ENCODE data around the gene PRR35.

The PRR35 gene

DNA sequence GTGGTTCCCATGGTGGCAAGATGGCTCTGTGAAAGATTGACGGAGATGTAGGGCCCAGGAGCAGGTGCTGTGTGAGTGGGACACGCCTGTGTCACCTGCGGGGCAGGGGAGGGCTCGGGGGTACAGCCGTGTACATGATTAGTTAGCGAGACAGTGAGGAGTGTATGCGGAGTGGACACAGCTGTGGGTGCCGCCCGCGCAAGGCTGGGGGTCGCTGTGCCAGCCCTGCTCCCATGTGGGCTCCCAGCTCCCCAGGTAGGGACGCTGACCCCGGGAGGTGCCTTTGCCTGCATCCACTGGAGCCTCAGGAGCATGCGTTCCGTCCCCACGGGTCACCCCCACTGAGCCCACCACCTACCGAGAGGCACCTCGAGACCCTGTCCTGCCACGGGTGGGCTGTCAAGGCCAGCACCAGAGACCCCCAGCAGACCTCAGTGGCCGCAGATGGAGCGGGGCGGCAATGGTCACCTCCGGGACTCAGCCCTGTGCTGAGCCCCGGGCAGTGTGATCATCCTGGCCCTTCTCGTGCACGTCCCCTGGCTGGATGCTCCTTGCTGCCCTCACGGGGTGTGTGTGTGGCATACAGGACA is 25.2 kb upstream of the PRR35 start:
- no peak for DNase-seq (ENCODE audit: low read depth)
- H3K4me3 ChIP-seq (replicated peaks; ENCODE audit: low read depth, low read length): no peak overlapping the region
- TF ChIP-seq, protein P1, sequence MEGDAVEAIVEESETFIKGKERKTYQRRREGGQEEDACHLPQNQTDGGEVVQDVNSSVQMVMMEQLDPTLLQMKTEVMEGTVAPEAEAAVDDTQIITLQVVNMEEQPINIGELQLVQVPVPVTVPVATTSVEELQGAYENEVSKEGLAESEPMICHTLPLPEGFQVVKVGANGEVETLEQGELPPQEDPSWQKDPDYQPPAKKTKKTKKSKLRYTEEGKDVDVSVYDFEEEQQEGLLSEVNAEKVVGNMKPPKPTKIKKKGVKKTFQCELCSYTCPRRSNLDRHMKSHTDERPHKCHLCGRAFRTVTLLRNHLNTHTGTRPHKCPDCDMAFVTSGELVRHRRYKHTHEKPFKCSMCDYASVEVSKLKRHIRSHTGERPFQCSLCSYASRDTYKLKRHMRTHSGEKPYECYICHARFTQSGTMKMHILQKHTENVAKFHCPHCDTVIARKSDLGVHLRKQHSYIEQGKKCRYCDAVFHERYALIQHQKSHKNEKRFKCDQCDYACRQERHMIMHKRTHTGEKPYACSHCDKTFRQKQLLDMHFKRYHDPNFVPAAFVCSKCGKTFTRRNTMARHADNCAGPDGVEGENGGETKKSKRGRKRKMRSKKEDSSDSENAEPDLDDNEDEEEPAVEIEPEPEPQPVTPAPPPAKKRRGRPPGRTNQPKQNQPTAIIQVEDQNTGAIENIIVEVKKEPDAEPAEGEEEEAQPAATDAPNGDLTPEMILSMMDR (IDR thresholded peaks at IDR 0.05; ENCODE audit: low read length, missing control alignments): no peak

DNA sequence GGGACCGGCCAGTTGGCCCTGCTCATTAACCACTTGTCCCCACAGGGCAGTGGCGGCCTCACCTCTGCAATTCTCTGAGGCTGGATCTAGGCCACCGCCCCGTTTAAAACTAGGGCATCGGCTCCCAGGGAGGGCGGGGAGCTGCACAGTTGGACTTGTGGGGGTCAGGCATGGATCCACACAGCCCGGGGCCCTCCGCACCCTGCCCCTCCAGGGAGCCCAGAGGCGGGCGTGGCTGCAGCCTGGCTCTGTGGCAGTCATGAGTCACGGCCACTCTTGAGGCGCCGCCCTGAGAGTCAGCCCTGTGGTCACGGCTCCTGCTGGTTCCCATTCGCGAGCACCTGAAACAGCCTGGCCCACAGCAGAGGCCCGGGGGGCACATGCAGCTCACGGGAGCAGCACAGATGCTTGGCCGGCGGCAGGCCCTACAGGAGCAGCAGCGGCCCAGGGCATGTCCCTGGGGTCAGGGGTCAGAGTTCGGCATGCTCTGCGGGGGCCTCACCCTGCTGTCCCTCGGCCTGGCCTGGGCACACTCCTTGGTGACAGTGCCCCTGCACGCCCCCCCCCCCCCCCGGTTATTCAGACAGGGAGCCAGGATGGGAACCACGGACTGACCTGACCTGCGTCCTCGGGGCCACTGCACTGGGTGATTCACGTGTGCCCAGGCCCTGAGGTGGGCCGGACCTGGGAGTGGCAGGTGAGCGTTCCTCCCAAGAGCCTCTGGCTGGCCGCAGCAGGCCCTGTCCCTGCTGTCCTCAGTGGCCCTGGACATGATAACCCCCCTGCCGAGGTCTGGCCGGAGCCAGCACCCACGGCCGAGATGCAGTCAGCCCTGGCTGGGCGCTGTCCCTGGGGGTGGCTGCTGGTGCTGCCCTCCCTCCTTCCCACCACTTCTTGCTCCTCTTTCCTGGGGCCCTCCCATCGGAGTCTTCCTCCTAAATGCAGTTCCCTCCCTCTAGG is 24.5 kb upstream of the PRR35 start:
- no peak overlapping the region for H3K4me3 ChIP-seq (replicated peaks; ENCODE audit: low read depth, low read length)
- TF ChIP-seq, protein P1 (IDR thresholded peaks at IDR 0.05; ENCODE audit: low read length, missing control alignments): no peak
- peak; percentile 24 for DNase-seq (ENCODE audit: low read depth)

DNA sequence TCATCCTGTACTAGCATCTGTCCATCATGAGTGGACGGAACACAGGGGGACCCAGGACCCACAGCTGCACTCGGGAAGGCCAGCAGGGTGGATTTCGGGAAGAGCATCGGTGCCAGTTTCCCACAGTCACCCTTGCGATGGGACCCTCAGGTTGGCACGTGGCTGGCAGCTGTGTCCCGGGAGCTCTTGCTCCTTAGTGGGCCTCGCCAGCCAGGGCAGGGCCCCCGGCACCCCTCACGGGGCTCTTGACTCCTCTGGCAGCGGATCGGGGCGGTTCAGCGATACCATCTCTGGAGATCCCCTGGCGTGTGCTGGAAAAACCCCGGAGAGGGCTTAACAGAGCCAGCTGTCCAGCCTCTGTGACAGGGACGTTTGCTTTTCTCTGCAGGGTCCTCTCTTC is 23.4 kb upstream of the PRR35 start:
- H3K4me3 ChIP-seq (replicated peaks; ENCODE audit: low read depth, low read length): no peak overlapping the region
- no peak for DNase-seq (ENCODE audit: low read depth)
- TF ChIP-seq, protein P1 (IDR thresholded peaks at IDR 0.05; ENCODE audit: low read length, missing control alignments): no peak

DNA sequence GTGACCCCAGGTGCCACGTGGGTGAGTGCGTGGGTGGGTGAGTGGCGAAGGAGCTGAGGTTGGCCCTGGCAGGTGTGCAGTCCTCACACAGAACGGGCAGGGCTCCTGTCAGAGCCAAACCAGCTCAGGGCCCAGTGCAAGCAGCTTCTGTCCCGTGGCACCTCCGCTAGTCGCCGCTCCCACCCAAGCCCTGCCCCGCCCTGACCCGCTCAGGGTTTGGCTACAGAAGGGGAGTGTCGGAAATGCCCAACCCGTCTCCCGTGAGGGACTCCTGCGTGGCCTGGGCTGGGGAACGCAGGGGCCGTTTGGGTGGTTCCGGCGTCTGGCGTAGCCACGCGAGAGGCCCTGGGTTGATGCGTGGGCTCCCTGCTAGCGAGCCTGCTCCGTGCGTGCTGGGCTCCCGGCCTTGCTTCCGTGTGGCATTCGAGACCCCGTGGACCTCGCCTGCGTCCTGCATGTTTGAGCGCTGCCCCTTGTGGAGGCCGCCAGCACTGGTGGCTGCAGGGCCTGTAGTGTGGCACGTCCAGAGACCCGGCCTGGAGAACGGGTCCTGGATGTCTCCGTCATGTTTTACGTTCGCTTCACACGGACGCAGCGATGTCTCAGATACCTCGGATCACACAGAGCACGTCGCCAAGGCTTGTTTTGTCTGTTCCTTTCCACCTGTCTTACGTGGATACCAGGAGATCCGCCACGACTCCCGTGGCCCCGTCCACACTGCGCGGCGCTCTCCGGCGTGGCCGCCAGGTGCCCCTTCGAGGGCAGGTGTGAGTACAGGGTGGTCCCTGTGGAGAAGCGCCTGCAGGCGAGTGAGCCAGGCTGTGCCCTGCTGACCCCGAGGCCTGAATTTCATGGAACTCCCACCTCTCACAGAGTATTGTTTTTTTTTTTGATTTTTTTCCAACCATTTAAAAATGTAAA is 22.5 kb upstream of the PRR35 start:
- no peak for DNase-seq (ENCODE audit: low read depth)
- TF ChIP-seq, protein P1 (IDR thresholded peaks at IDR 0.05; ENCODE audit: low read length, missing control alignments): no peak
- no peak overlapping the region for H3K4me3 ChIP-seq (replicated peaks; ENCODE audit: low read depth, low read length)

DNA sequence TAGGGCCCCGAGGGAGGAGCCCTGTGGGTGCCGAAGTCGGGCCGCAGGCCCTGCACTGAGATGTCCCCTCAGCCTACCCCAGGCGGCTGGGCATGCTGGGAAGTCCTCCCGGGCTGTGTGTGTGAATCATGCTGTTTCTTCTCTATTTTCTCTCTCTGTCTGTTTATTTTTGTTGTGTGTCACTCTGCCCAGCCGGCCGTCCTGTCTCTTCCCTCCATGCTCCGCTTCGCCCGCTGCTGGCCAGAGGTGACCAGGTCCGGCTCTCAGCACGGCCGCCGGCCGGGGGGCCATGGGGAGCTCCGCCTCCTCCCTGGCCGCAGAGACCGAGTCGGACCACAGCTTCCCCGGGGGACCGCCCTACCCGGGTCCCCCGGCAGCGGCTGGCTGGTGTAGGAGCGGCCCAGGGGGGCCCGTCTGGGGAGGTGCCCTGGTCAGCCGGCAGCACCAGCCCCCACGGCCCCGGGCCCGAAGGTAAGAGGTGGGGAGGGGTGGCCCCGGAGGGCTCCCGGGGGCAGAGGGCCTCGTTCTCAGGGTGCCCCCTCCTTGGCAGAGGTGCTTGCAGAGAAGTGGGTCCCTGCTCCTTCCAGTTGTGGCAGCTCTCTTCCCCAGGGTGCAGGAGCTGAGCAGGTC is 20.2 kb upstream of the PRR35 start:
- DNase-seq (ENCODE audit: low read depth): no peak
- TF ChIP-seq, protein P1 (IDR thresholded peaks at IDR 0.05; ENCODE audit: low read length, missing control alignments): no peak
- no peak overlapping the region for H3K4me3 ChIP-seq (replicated peaks; ENCODE audit: low read depth, low read length)

DNA sequence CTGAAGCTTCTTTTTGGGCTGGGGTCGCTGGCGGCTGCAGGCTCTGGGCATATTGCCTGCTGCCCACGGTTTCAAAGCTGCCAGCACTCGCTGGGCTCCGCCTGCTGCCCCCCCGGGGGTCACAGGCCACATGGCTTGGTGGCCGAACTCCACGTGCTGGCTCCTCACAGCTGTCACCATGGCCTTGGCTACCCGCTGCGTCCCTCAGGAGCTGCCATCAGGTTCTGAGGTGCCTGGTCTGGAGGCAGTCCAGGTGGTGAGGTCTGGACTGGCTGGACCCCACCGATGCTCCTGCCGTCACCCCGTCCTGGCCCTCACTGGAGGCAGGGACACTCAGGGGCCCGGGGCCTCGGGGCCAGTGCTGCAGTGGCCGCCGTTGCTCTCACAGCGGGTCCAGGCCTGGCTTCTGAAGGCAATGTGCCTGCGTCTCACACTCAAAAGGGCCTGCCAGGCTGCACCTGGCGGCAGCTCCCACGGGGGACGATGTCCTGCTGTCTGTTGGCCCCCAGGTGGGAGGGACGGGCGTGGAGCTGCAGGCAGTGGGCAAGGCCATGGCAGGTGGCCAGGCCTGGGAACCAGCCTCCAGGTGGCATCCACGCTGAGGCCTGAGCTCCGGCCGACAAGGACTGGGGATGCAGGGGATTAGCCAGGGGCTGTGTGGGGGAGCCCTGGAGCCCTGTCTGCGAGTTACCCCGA is 19.4 kb upstream of the PRR35 start:
- no peak overlapping the region for H3K4me3 ChIP-seq (replicated peaks; ENCODE audit: low read depth, low read length)
- no peak for DNase-seq (ENCODE audit: low read depth)
- TF ChIP-seq, protein P1 (IDR thresholded peaks at IDR 0.05; ENCODE audit: low read length, missing control alignments): no peak
